H9 (cell line): ENCODE results near the gene PLEK2. TPM values are rescaled to one million over a fixed set of nuclear protein-coding genes. Genes with fewer than 3 reads are reported as not detected.

Experiments used
- DNase-seq: peaks from one replicate; pipeline ENCODE4 v3.0.0-alpha.2; 2017
- H2AFZ ChIP-seq: one replicate; pipeline ENCODE4 v1.6.1; 2013; ENCODE audit warnings: mild to moderate bottlenecking, low read length, control low read depth, moderate library complexity
- H2AK5ac ChIP-seq: 2 replicates; pipeline ENCODE4 v1.6.1; 2013; ENCODE audit warnings: low read length, control low read depth, mixed read lengths; ENCODE audit not compliant: insufficient read length
- H2BK120ac ChIP-seq: one replicate; pipeline ENCODE4 v1.6.1; 2013; ENCODE audit warnings: low read depth, mild to moderate bottlenecking, low read length, control low read depth, inconsistent platforms; ENCODE audit not compliant: poor library complexity, severe bottlenecking
- H2BK12ac ChIP-seq: 2 replicates; pipeline ENCODE4 v1.6.1; 2013; ENCODE audit warnings: low read length, control low read depth, mixed read lengths, low read depth; ENCODE audit not compliant: insufficient read length
- H2BK15ac ChIP-seq: 2 replicates; pipeline ENCODE4 v1.6.1; 2013; ENCODE audit warnings: low read depth, low read length, control low read depth
- H2BK20ac ChIP-seq: one replicate; pipeline ENCODE4 v1.6.1; 2013; ENCODE audit warnings: low read depth, mild to moderate bottlenecking, low read length, control low read depth, inconsistent platforms; ENCODE audit not compliant: poor library complexity, severe bottlenecking
- H2BK5ac ChIP-seq: 2 replicates; pipeline ENCODE4 v1.6.1; 2013; ENCODE audit warnings: low read length, control low read depth, mixed read lengths; ENCODE audit not compliant: insufficient read length
- H3K14ac ChIP-seq: 2 replicates; pipeline ENCODE4 v1.6.1; 2013; ENCODE audit warnings: low read length, control low read depth; ENCODE audit not compliant: insufficient read depth
- H3K18ac ChIP-seq: 2 replicates; pipeline ENCODE4 v1.6.1; 2013; ENCODE audit warnings: low read depth, mild to moderate bottlenecking, mixed read lengths, low read length, control low read depth; ENCODE audit not compliant: insufficient read length
- H3K23ac ChIP-seq: 2 replicates; pipeline ENCODE4 v1.6.1; 2013; ENCODE audit warnings: low read length, control low read depth, mixed read lengths, low read depth; ENCODE audit not compliant: insufficient read length
- H3K23me2 ChIP-seq: 2 replicates; pipeline ENCODE4 v1.6.1; 2013; ENCODE audit warnings: low read depth, mild to moderate bottlenecking, mixed read lengths, low read length, control low read depth; ENCODE audit not compliant: insufficient read length, poor library complexity, severe bottlenecking
- H3K27ac ChIP-seq: 2 replicates; pipeline ENCODE4 v1.5.1; 2013; ENCODE audit warnings: low read length, control low read depth, mixed read lengths, low read depth; ENCODE audit not compliant: insufficient read length
- H3K27me3 ChIP-seq: 2 replicates; pipeline ENCODE4 v1.6.1; 2013; ENCODE audit warnings: low read length, control low read depth, inconsistent platforms; ENCODE audit not compliant: insufficient read depth
- H3K4ac ChIP-seq: 2 replicates; pipeline ENCODE4 v1.6.1; 2013; ENCODE audit warnings: low read depth, mild to moderate bottlenecking, control low read depth, inconsistent platforms, low read length, moderate library complexity
- H3K4me1 ChIP-seq: 2 replicates; pipeline ENCODE4 v1.6.1; 2013; ENCODE audit warnings: low read length, control low read depth, inconsistent platforms; ENCODE audit not compliant: insufficient read depth
- H3K4me2 ChIP-seq: 2 replicates; pipeline ENCODE4 v1.6.1; 2013; ENCODE audit warnings: low read length, control low read depth, mixed read lengths; ENCODE audit not compliant: insufficient read length, insufficient read depth
- H3K56ac ChIP-seq: 2 replicates; pipeline ENCODE4 v1.6.1; 2013; ENCODE audit warnings: low read depth, mild to moderate bottlenecking, mixed read lengths, low read length, control low read depth; ENCODE audit not compliant: insufficient read length
- H3K79me1 ChIP-seq: 2 replicates; pipeline ENCODE4 v1.6.1; 2013; ENCODE audit warnings: low read depth, mild to moderate bottlenecking, moderate library complexity, low read length, control low read depth, inconsistent platforms; ENCODE audit not compliant: insufficient read depth, poor library complexity, severe bottlenecking
- H3K79me2 ChIP-seq: 2 replicates; pipeline ENCODE4 v1.6.1; 2013; ENCODE audit warnings: low read length, control low read depth, inconsistent platforms; ENCODE audit not compliant: insufficient read depth
- H3K9ac ChIP-seq: 2 replicates; pipeline ENCODE4 v1.6.1; 2013; ENCODE audit warnings: low read length, control low read depth, mixed read lengths; ENCODE audit not compliant: insufficient read length; ENCODE audit errors: extremely low read depth
- H3K9me3 ChIP-seq: one replicate; pipeline ENCODE4 v1.6.1; 2013; ENCODE audit warnings: low read depth, low read length, inconsistent platforms; ENCODE audit not compliant: control insufficient read depth
- H3T11ph ChIP-seq: one replicate; pipeline ENCODE4 v1.6.1; 2013; ENCODE audit warnings: mild to moderate bottlenecking, low read length, control low read depth, inconsistent platforms
- H4K20me1 ChIP-seq: one replicate; pipeline ENCODE4 v1.6.1; 2013; ENCODE audit not compliant: control insufficient read depth, insufficient read length, insufficient read depth
- H4K5ac ChIP-seq: 2 replicates; pipeline ENCODE4 v1.6.1; 2013; ENCODE audit warnings: low read depth, mild to moderate bottlenecking, mixed read lengths, low read length, control low read depth; ENCODE audit not compliant: insufficient read length
- H4K8ac ChIP-seq: replicated peaks from 2 replicates; pipeline ENCODE4 v1.6.1; 2013; ENCODE audit warnings: low read length, control low read depth, mixed read lengths, low read depth; ENCODE audit not compliant: insufficient read length
- H4K91ac ChIP-seq: 2 replicates; pipeline ENCODE4 v1.6.1; 2013; ENCODE audit warnings: low read depth, mild to moderate bottlenecking, moderate library complexity, mixed read lengths, low read length, control low read depth; ENCODE audit not compliant: insufficient read length
- H3K27ac Mint-ChIP-seq, 3 experiments: 2 replicates in 2 of 3; 3 replicates in 1 of 3; pipeline ENCODE4 v1.8.0; 2020 to 2021; ENCODE audit warnings: mixed read lengths in 3 of 3, mild to moderate bottlenecking in 1 of 3, moderate library complexity in 1 of 3
- H3K27me3 Mint-ChIP-seq: 2 replicates; pipeline ENCODE4 v1.8.0; 2021; ENCODE audit warnings: low read depth, mild to moderate bottlenecking, moderate library complexity, mixed read lengths
- H3K36me3 Mint-ChIP-seq, 3 experiments: 2 replicates in 2 of 3; 3 replicates in 1 of 3; pipeline ENCODE4 v1.8.0; 2020 to 2021; ENCODE audit warnings: low read depth in 3 of 3, mixed read lengths in 3 of 3; ENCODE audit not compliant: insufficient read depth in 1 of 3
- H3K4me1 Mint-ChIP-seq, 2 experiments: 2 replicates each; pipeline ENCODE4 v1.8.0; 2020; ENCODE audit warnings: mixed read lengths in 2 of 2
- H3K4me3 Mint-ChIP-seq, 2 experiments: 2 replicates in 1 of 2; 3 replicates in 1 of 2; pipeline ENCODE4 v1.8.0; 2020 to 2021; ENCODE audit warnings: mild to moderate bottlenecking in 2 of 2, mixed read lengths in 2 of 2, moderate library complexity in 1 of 2
- H3K9me3 Mint-ChIP-seq, 2 experiments: 2 replicates in 1 of 2; 3 replicates in 1 of 2; pipeline ENCODE4 v1.8.0; 2020; ENCODE audit warnings: mild to moderate bottlenecking in 2 of 2, mixed read lengths in 2 of 2, moderate library complexity in 1 of 2
- CTCF ChIP-seq: fragments of 200-600 bp; sonication (generic); conservative IDR thresholded peaks from 3 replicates; pipeline ENCODE4 v1.8.0; 2021; ENCODE audit warnings: antibody characterized with exemption, mild to moderate bottlenecking
- WGBS: extraction: QIAGEN DNeasy Blood & Tissue Kit; methylation state at CpG from one replicate; pipeline ENCODE4 v1.1.7; 2013; ENCODE audit warnings: missing lambda C conversion rate, low lambda C conversion rate, mixed read lengths; ENCODE audit not compliant: insufficient read length; ENCODE audit errors: extremely low coverage; 5-methylcytosine and 5-hydroxymethylcytosine counted together
- total RNA-seq: library from RNA; stranded (reverse); gene quantifications from 2 replicates; pipeline ENCODE4 v1.2.1, GENCODE V29; 2021

Gene PLEK2
- total RNA-seq, 1 experiment from 2014 or later = not detected

DNA sequence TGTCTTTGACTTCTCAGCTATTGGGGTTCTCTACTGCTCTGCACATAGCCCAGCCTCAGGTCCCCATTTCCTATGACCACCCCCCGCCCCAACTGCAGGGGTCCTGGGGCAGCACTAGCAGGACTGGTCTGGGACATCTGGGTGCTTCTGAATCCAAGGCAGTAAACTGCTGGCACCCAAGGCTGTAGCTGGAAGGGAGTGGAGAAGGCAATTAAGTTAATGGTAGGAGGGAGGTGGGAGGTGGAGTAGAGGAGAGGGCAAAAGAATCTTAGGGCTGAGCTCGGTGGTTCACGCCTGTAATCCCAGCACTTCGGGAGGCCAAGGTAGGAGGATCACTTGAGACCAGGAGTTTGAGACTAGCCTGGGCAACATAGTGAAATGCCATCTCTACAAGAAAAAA is 11.5 kb downstream of the PLEK2 start:
- Histone ChIP-seq H3K4me1 (no peaks in the 10 kb centered on the region; the same call in 1 of the 2 replicates), H3K56ac (no peak overlapping the region), H2BK120ac (no peak overlapping the region), H2BK15ac (no peak overlapping the region), H3K27ac (no peak overlapping the region), H3K4me2 (no peak overlapping the region), H2BK20ac (no peak overlapping the region), H3K14ac (no peak overlapping the region; the same call in 1 of the 2 replicates), H3T11ph (no peak overlapping the region), H3K9me3 (no peaks in the 10 kb centered on the region), H4K5ac (no peak overlapping the region), H4K8ac (no peak overlapping the region), H3K79me1 (no peaks in the 10 kb centered on the region), H3K79me2 (no peaks in the 10 kb centered on the region), H2BK12ac (no peak overlapping the region), H4K91ac (no peak overlapping the region), H3K23ac (no peak overlapping the region), H2AFZ (no peak overlapping the region), H3K23me2 (no peaks in the 10 kb centered on the region), H2BK5ac (no peak overlapping the region), H3K4ac (no peak overlapping the region), H3K9ac (no peak overlapping the region), H2AK5ac (no peak overlapping the region), H3K27me3 (no peaks in the 10 kb centered on the region), H3K18ac (no peak overlapping the region), H4K20me1 (no peaks in the 10 kb centered on the region)
- peaks cover 2% of the 10 kb centered on the region; the same call in 1 of the 2 replicates for H3K27me3 Mint-ChIP-seq
- DNase-seq = no peak
- H3K4me1 Mint-ChIP-seq = peaks cover 5 to 6% of the 10 kb centered on the region in 2 experiments
- H3K9me3 Mint-ChIP-seq = peaks cover 0 to 3% of the 10 kb centered on the region in 2 experiments; a peak in 1 of 5 replicates
- no peak for TF ChIP-seq CTCF
- no CpG with 5 or more reads among the region's 4 CpGs for WGBS
- no peak overlapping the region for H3K4me3 Mint-ChIP-seq
- no peak overlapping the region for H3K27ac Mint-ChIP-seq
- H3K36me3 Mint-ChIP-seq = no peaks in the 10 kb centered on the region
